MCF 10A (cell line): ENCODE measurements around the gene PRCD. TPM values are rescaled to one million over a fixed set of nuclear protein-coding genes. Genes with fewer than 3 reads are reported as not detected.

Source experiments
- BruUV-seq: library from RNA; stranded (reverse); fragments of 400-500 nt; replicated peaks from 2 replicates; lab custom pipeline; 2021; lab: Mats Ljungman, UMichigan
- CTCF ChIA-PET: fragments of 300-600 bp; sonication (Branson Sonifier 250); formaldehyde crosslinking; extraction: SDS; loops from one replicate; lab custom pipeline; 2021; ENCODE audit warnings: antibody characterized with exemption, inconsistent platforms; lab: Yijun Ruan, JAX
- POLR2A ChIA-PET: fragments of 300-600, 350-650 bp; sonication (Branson Sonifier 250); formaldehyde crosslinking; extraction: SDS; loops from one replicate; lab custom pipeline; 2020; ENCODE audit warnings: antibody characterized with exemption, inconsistent platforms; lab: Yijun Ruan, JAX
- DNase-seq: peaks from one replicate; pipeline ENCODE4 v3.0.0-alpha.2; 2018; ENCODE audit not compliant: unreplicated experiment
- H3K27ac Mint-ChIP-seq: one replicate; pipeline ENCODE4 v1.8.0; 2022; ENCODE audit warnings: mild to moderate bottlenecking, low read depth, mixed read lengths; ENCODE audit not compliant: unreplicated experiment
- H3K27me3 Mint-ChIP-seq: one replicate; pipeline ENCODE4 v1.8.0; 2022; ENCODE audit warnings: mixed read lengths; ENCODE audit not compliant: insufficient read depth, unreplicated experiment
- H3K36me3 Mint-ChIP-seq: one replicate; pipeline ENCODE4 v1.8.0; 2022; ENCODE audit warnings: mild to moderate bottlenecking, moderate library complexity, mixed read lengths; ENCODE audit not compliant: insufficient read depth, unreplicated experiment
- H3K4me1 Mint-ChIP-seq: one replicate; pipeline ENCODE4 v1.8.0; 2022; ENCODE audit warnings: mixed read lengths; ENCODE audit not compliant: insufficient read depth, unreplicated experiment
- H3K4me3 Mint-ChIP-seq: one replicate; pipeline ENCODE4 v1.8.0; 2022; ENCODE audit warnings: mild to moderate bottlenecking, moderate library complexity, mixed read lengths; ENCODE audit not compliant: unreplicated experiment
- H3K9me3 Mint-ChIP-seq: one replicate; pipeline ENCODE4 v1.8.0; 2022; ENCODE audit warnings: mixed read lengths; ENCODE audit not compliant: unreplicated experiment
- CTCF ChIP-seq: fragments of 200-600 bp; IDR thresholded peaks from one replicate; pipeline ENCODE4 v1.8.0; 2022; ENCODE audit warnings: antibody characterized with exemption, mild to moderate bottlenecking; ENCODE audit not compliant: unreplicated experiment
- intact Hi-C: fragments of 100-400 bp; cut with micrococcal nuclease; formaldehyde crosslinking; loops from 2 replicates; pipeline ENCODE4 v1.14.1; 2022
- total RNA-seq: library from RNA; stranded (reverse); gene quantifications from 2 replicates; pipeline ENCODE4 v1.2.3, GENCODE V29; 2022

Gene PRCD
- total RNA-seq, 1 experiment from 2014 or later = not detected

- no peak for TF ChIP-seq CTCF
- CTCF ChIA-PET = interaction anchor here (0.6 to 2.5 kb wide), 9 partner anchors 9 to 638 kb away, joined by 3 to 14 read pairs (median 4); no protein-coding TSS in a partner anchor
- H3K36me3 Mint-ChIP-seq = peaks cover 5% of the 10 kb centered on the region
- peak; percentile 36 for DNase-seq
- POLR2A ChIA-PET = interaction anchor here (0.7 to 8.0 kb wide), 14 partner anchors 9 to 155 kb away, joined by 3 to 171 read pairs (median 5); partner anchors contain the start of gene UBE2O
- intact Hi-C loops = no loop called here
- BruUV-seq = no TSS peak
- H3K27ac Mint-ChIP-seq = no peak overlapping the region
- peak overlapping the region; percentile 74 for H3K4me3 Mint-ChIP-seq
- H3K27me3 Mint-ChIP-seq = no peaks in the 10 kb centered on the region
- H3K9me3 Mint-ChIP-seq = no peaks in the 10 kb centered on the region
- peaks cover 11% of the 10 kb centered on the region for H3K4me1 Mint-ChIP-seq
Measured at GRCh38 chr17:76584427-76585032, 44.7 kb downstream of the PRCD start.

- Mint-ChIP-seq H3K27ac (no peak overlapping the region), H3K9me3 (no peaks in the 10 kb centered on the region)
Measured at GRCh38 chr17:76585033-76585648, 45.3 kb downstream of the PRCD start.

GRCh38 chr17:76585649-76586593 is 46.1 kb downstream of the PRCD start, which contains the start of gene ST6GALNAC2:
TSS of gene ST6GALNAC2 (minus strand) at chr17:76585860. CDS start at chr17:76585808, 52 bp downstream.
- peak; percentile 58 for TF ChIP-seq CTCF
- Mint-ChIP-seq H3K36me3 (peaks cover 5% of the 10 kb centered on the region), H3K4me1 (peaks cover 11% of the 10 kb centered on the region), H3K27ac (no peak within 1 kb of the TSS), H3K4me3 (peak within 1 kb of the TSS; percentile 74), H3K27me3 (no peaks in the 10 kb centered on the region), H3K9me3 (no peaks in the 10 kb centered on the region)
- ChIA-PET CTCF (interaction anchor here (0.6 to 2.5 kb wide), 13 partner anchors 8 to 95 kb away, joined by 3 to 14 read pairs (median 5); no protein-coding TSS in a partner anchor), POLR2A (interaction anchor here (0.6 to 8.0 kb wide), 18 partner anchors 8 to 714 kb away, joined by 3 to 171 read pairs (median 4); partner anchors contain the start of genes METTL23, PRPSAP1 and UBE2O)
- BruUV-seq = no TSS peak
- peak; percentile 72 for DNase-seq
- intact Hi-C loops = loop anchor here (1.0 kb wide), 1 partner anchor 63 kb away; no protein-coding TSS in a partner anchor

More at GRCh38 chr17:76585033-76585648, 45.3 kb downstream of the PRCD start:
- no peaks in the 10 kb centered on the region for H3K27me3 Mint-ChIP-seq
- H3K4me3 Mint-ChIP-seq = peak overlapping the region; percentile 74
- intact Hi-C loops = no loop called here
- ChIA-PET CTCF (interaction anchor here (0.6 to 2.5 kb wide), 14 partner anchors 10 to 637 kb away, joined by 3 to 14 read pairs (median 4); no protein-coding TSS in a partner anchor), POLR2A (interaction anchor here (0.6 to 8.0 kb wide), 20 partner anchors 9 to 232 kb away, joined by 3 to 171 read pairs (median 5); partner anchors contain the start of genes PRPSAP1 and UBE2O)
- no peak for TF ChIP-seq CTCF
- H3K36me3 Mint-ChIP-seq = peaks cover 5% of the 10 kb centered on the region
- peak; percentile 45 for DNase-seq
- peaks cover 11% of the 10 kb centered on the region for H3K4me1 Mint-ChIP-seq
- TSS peak; percentile 30 for BruUV-seq
